Superior temporal gyrus (tissue), 1 donor: ENCODE measurements around the gene GPX7.
"Not testable (repeated sequence)": the region's sequence is repeated elsewhere in the genome, so short reads cannot be mapped to it uniquely, and the experiment has no call there.

Experiments
- DNase-seq: peaks from one replicate; pipeline ENCODE4 v3.0.0-alpha.2; 2016; ENCODE audit errors: extremely low spot score

The GPX7 gene

GRCh38 chr1:52601991-52602855, at the start of gene GPX7:
GPX7 (plus strand) TSS chr1:52602371; CDS start chr1:52602410, 39 bp downstream.
- peak; percentile 25 for DNase-seq

- DNase-seq = peak; percentile 51
Observed at GRCh38 chr1:52552505-52553361, 49.4 kb upstream of the GPX7 start, which contains the start of gene TUT4. TUT4 (minus strand) TSS chr1:52553092; CDS start chr1:52526280, 26,812 bp downstream.

- peak; percentile 36 for DNase-seq
Observed at GRCh38 chr1:52553362-52554266, 48.6 kb upstream of the GPX7 start.

- DNase-seq = no peak
Observed at GRCh38 chr1:52554267-52554640, 47.9 kb upstream of the GPX7 start.

GRCh38 chr1:52554756-52555155, 47.4 kb upstream of the GPX7 start:
- DNase-seq = no peak

- DNase-seq = no peak
Observed at GRCh38 chr1:52556641-52557360, 45.4 kb upstream of the GPX7 start.

- DNase-seq = no peak
Observed at GRCh38 chr1:52558941-52559340, 43.2 kb upstream of the GPX7 start.

GRCh38 chr1:52559875-52560274, 42.3 kb upstream of the GPX7 start:
- no peak for DNase-seq

GRCh38 chr1:52562766-52563165, 39.4 kb upstream of the GPX7 start:
- no peak for DNase-seq

GRCh38 chr1:52567943-52568342, 34.2 kb upstream of the GPX7 start:
- DNase-seq = no peak

- DNase-seq = no peak
Observed at GRCh38 chr1:52569449-52570210, 32.5 kb upstream of the GPX7 start.

- DNase-seq = no peak
Observed at GRCh38 chr1:52571783-52572182, 30.4 kb upstream of the GPX7 start.

- no peak for DNase-seq
Observed at GRCh38 chr1:52572387-52572786, 29.8 kb upstream of the GPX7 start.

- DNase-seq = no peak
Observed at GRCh38 chr1:52574594-52574993, 27.6 kb upstream of the GPX7 start.

GRCh38 chr1:52576074-52576473, 26.1 kb upstream of the GPX7 start:
- DNase-seq = no peak

- not testable (repeated sequence) for DNase-seq
Observed at GRCh38 chr1:52578066-52578465, 24.1 kb upstream of the GPX7 start.

- no peak for DNase-seq
Observed at GRCh38 chr1:52579415-52579814, 22.8 kb upstream of the GPX7 start.

- no peak for DNase-seq
Observed at GRCh38 chr1:52580283-52580682, 21.9 kb upstream of the GPX7 start.

GRCh38 chr1:52582116-52582696, 20.0 kb upstream of the GPX7 start:
- DNase-seq = no peak

GRCh38 chr1:52585474-52585873, 16.7 kb upstream of the GPX7 start:
- DNase-seq = no peak
